IPS-11a (cell line): ENCODE measurements around the gene THAP8.

Experiments
- H3K4me3 ChIP-seq: one replicate; pipeline ENCODE4 v1.5.1; 2013; ENCODE audit warnings: low read depth, low read length, control low read depth

The THAP8 gene

DNA sequence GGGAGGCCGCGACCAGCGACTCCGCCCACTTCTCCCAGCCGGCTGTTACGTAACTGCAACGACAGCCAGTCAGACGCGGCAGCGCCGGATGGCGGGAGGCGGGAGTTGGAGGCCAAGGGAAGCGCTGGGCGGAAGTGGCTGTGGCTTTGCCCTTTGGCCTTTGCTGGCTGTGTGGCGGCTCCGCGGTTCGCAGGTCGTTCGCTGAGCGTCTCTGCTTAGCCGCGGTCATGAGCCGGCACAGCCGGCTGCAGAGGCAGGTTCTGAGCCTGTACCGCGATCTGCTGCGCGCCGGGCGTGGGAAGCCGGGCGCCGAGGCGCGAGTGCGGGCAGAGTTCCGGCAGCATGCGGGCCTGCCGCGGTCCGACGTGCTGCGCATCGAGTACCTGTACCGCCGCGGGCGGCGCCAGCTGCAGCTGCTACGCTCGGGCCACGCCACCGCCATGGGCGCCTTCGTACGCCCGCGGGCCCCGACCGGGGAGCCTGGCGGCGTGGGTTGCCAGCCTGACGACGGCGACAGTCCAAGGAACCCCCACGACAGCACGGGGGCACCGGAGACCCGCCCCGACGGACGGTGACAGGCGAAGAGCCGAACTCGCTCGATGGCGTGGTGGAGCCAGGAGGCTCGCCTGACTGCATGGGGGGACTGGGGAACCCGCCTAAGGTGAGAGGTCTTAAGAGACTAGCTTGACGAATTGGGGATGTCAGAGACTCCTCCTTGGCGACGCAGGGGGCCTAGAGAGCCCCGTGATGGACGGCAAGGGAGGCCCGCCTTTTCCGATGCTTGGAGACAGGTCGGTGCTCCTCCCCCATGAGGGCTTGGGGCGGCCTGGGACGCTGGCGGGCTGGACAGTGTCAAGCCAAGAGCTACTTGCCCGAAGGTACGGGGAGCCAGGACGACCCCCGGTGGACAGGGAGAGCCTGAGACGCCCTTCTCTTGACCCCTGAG is 58.8 kb downstream of the THAP8 start, which contains the start of gene SDHAF1:
SDHAF1 (plus strand) TSS at position 141 of the 946 bp plus-strand sequence; CDS start at position 228, 87 bp downstream.
- peak within 1 kb of the TSS; percentile 78 for H3K4me3 ChIP-seq

GRCh38 chr19:35993923-35994598 is 60.0 kb downstream of the THAP8 start:
- H3K4me3 ChIP-seq = no peak overlapping the region

GRCh38 chr19:35992907-35993765 is 60.9 kb downstream of the THAP8 start:
- no peak overlapping the region for H3K4me3 ChIP-seq

DNA sequence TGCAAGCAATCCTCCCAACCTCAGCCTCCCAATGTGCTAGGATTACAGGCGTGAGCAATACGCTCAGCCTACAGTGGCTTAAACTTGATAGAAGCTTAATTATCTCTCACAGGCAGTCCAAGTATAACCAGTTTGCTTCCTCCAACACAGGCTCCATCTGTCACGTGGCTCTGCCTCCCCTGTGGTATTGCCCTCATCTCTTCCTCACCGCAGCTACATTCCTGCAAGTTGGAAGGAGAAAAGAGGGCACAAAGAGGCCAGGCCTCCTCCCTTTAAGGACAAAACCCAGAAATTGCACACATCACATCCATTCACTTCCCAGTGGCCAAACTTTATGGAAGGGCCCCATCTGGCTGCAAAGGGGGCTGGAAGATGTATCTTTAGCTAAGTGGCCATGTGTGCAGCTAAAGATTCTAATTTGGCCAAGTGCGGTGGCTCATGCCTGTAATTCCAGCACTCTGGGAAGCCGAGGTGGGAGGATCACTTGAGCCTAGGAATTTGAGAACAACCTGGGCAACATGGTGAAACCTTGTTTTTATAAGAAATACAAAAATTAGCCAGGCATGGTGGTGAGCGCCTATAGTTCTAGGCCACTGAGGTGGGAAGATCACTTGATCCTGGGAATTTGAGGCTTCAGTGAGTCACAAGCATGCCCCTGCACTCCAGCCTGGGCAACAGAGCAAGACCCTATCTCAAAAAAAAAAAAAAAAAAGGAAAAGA is 62.2 kb downstream of the THAP8 start:
- H3K4me3 ChIP-seq = no peak overlapping the region

GRCh38 chr19:35990771-35991730 is 63.0 kb downstream of the THAP8 start:
- no peak overlapping the region for H3K4me3 ChIP-seq

GRCh38 chr19:35990156-35990555 is 63.9 kb downstream of the THAP8 start:
- H3K4me3 ChIP-seq = no peak overlapping the region

- H3K4me3 ChIP-seq = no peak overlapping the region
Observed at GRCh38 chr19:35988824-35989223, 65.3 kb downstream of the THAP8 start.

DNA sequence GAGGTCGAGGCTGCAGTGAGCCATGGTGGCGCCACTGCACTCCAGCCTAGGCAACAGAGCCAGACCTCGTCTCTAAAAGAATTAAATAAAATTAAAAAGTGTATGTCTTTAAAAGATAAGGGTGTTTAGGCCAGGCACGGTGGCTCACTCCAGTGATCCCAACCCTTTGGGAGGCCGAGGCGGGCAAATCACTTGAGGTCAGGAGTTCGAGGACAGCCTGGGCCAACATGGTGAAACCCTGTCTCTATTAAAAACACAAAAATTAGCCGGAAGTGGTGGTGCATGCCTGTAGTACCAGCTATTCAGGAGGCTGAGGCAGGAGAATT is 66.6 kb downstream of the THAP8 start:
- no peak overlapping the region for H3K4me3 ChIP-seq

- H3K4me3 ChIP-seq = peak overlapping the region; percentile 27
Observed at GRCh38 chr19:35986664-35987570, 67.2 kb downstream of the THAP8 start.

- no peak overlapping the region for H3K4me3 ChIP-seq
Observed at GRCh38 chr19:35986111-35986510, 68.0 kb downstream of the THAP8 start.
